H1 (cell line): ENCODE measurements around the gene CARF. TPM values are rescaled to one million over a fixed set of nuclear protein-coding genes. Genes with fewer than 3 reads are reported as not detected.

ENCODE experiments used
- CTCF ChIA-PET: fragments of 300-600 bp; sonication (Branson Sonifier 250); formaldehyde crosslinking; loops from one replicate; lab custom pipeline; 2021; ENCODE audit not compliant: partially characterized antibody; lab: Charles Lee
- POLR2A ChIA-PET: fragments of 300-600 bp; sonication (Branson Sonifier 250); formaldehyde crosslinking; loops from one replicate; lab custom pipeline; 2021; ENCODE audit warnings: inconsistent platforms; ENCODE audit not compliant: partially characterized antibody; lab: Charles Lee
- DNase-seq, 2 experiments: peaks; one replicate each; pipeline versions ENCODE4 v3.0.0 to v3.0.0-alpha.2; 2010 to 2022; ENCODE audit warnings: low spot score in 2 of 2, low read depth in 1 of 2, mixed read lengths in 1 of 2
- FAIRE-seq: peaks from 2 replicates; lab custom pipeline; 2011; peaks lifted over from hg19 to GRCh38; lab: Jason Lieb, UNC
- H2AFZ ChIP-seq: 2 replicates; pipeline ENCODE4 v1.8.1; 2012; ENCODE audit warnings: low read length, inconsistent platforms
- H2AK5ac ChIP-seq: 2 replicates; pipeline ENCODE4 v1.6.1; 2013; ENCODE audit warnings: low read depth, low read length
- H2BK120ac ChIP-seq: replicated peaks from 2 replicates; pipeline ENCODE3; 2013; ENCODE audit warnings: low read depth, low read length, inconsistent platforms
- H2BK12ac ChIP-seq: 2 replicates; pipeline ENCODE4 v1.6.1; 2013; ENCODE audit warnings: low read depth, low read length
- H2BK15ac ChIP-seq: 2 replicates; pipeline ENCODE4 v1.6.1; 2013; ENCODE audit warnings: low read length
- H2BK20ac ChIP-seq: 2 replicates; pipeline ENCODE4 v1.6.1; 2013; ENCODE audit warnings: low read length
- H2BK5ac ChIP-seq: 2 replicates; pipeline ENCODE4 v1.6.1; 2013; ENCODE audit warnings: low read depth, low read length
- H3K14ac ChIP-seq: 2 replicates; pipeline ENCODE4 v1.6.1; 2013; ENCODE audit warnings: inconsistent platforms; ENCODE audit not compliant: insufficient read length
- H3K18ac ChIP-seq: 2 replicates; pipeline ENCODE4 v1.6.1; 2013; ENCODE audit warnings: low read length; ENCODE audit errors: extremely low read depth
- H3K23ac ChIP-seq: 2 replicates; pipeline ENCODE4 v1.6.1; 2013; ENCODE audit warnings: inconsistent platforms; ENCODE audit not compliant: insufficient read length
- H3K23me2 ChIP-seq: 2 replicates; pipeline ENCODE4 v1.6.1; 2013; ENCODE audit warnings: low read depth, low read length
- H3K27ac ChIP-seq: 2 replicates; pipeline ENCODE4 v1.6.1; 2011; ENCODE audit warnings: low read depth, low read length, inconsistent platforms
- H3K27me3 ChIP-seq, 4 experiments: replicated peaks in 1 of 4; 1 replicate in 1 of 4; 2 replicates in 3 of 4; pipeline versions ENCODE4 v1.6.1 to v1.8.1; 2011 to 2013; ENCODE audit warnings: low read length in 3 of 4, mild to moderate bottlenecking in 3 of 4, inconsistent platforms in 2 of 4, mixed read lengths in 2 of 4, moderate library complexity in 1 of 4; ENCODE audit not compliant: control insufficient read depth in 3 of 4, insufficient read depth in 3 of 4; ENCODE audit errors: extremely low read depth in 1 of 4
- H3K36me3 ChIP-seq, 4 experiments: 2 replicates each; pipeline versions ENCODE4 v1.6.1 to v1.8.1; 2011 to 2013; ENCODE audit warnings: mild to moderate bottlenecking in 4 of 4, low read length in 3 of 4, moderate library complexity in 2 of 4, control low read depth in 1 of 4, inconsistent platforms in 1 of 4; ENCODE audit not compliant: insufficient read depth in 4 of 4, control insufficient read depth in 2 of 4
- H3K4ac ChIP-seq: replicated peaks from 2 replicates; pipeline ENCODE3; 2013; ENCODE audit warnings: low read length, low read depth, mixed read lengths, inconsistent platforms; ENCODE audit not compliant: insufficient read length
- H3K4me1 ChIP-seq, 4 experiments: replicated peaks in 1 of 4; 1 replicate in 1 of 4; 2 replicates in 3 of 4; pipeline versions ENCODE4 v1.6.1 to v1.8.1; 2011 to 2013; ENCODE audit warnings: low read length in 3 of 4, inconsistent platforms in 2 of 4, mixed read lengths in 1 of 4; ENCODE audit not compliant: insufficient read depth in 4 of 4, control insufficient read depth in 3 of 4
- H3K4me2 ChIP-seq, 2 experiments: 2 replicates each; pipeline versions ENCODE4 v1.6.1 to v1.8.1; 2011 to 2013; ENCODE audit warnings: low read depth in 2 of 2, low read length in 2 of 2, control low read depth in 1 of 2, inconsistent platforms in 1 of 2, mild to moderate bottlenecking in 1 of 2; ENCODE audit not compliant: insufficient read depth in 1 of 2
- H3K4me3 ChIP-seq, 4 experiments: fragments of 200-600, 300-600 bp in 1 of 4; sonication (generic), shearing (Covaris generic), sonication (Bioruptor Twin) in 1 of 4; 2 replicates each; pipeline versions ENCODE4 v1.5.1 to v1.8.1; 2011 to 2016; ENCODE audit warnings: low read length in 4 of 4, low read depth in 3 of 4, control low read depth in 2 of 4, inconsistent platforms in 2 of 4, mild to moderate bottlenecking in 2 of 4, mixed read lengths in 1 of 4, moderate library complexity in 1 of 4; ENCODE audit not compliant: insufficient read depth in 2 of 4; ENCODE audit errors: extremely low read depth in 1 of 4
- H3K56ac ChIP-seq: replicated peaks from 2 replicates; pipeline ENCODE3; 2013; ENCODE audit warnings: low read depth, mild to moderate bottlenecking, mixed read lengths, low read length, inconsistent platforms; ENCODE audit not compliant: insufficient read length
- H3K79me1 ChIP-seq: 2 replicates; pipeline ENCODE4 v1.6.1; 2013; ENCODE audit warnings: low read depth, low read length, control low read depth
- H3K79me2 ChIP-seq, 2 experiments: 2 replicates each; pipeline versions ENCODE4 v1.6.1 to v1.8.1; 2012 to 2013; ENCODE audit warnings: low read length in 2 of 2, mild to moderate bottlenecking in 2 of 2, inconsistent platforms in 1 of 2; ENCODE audit not compliant: insufficient read depth in 2 of 2, control insufficient read depth in 1 of 2
- H3K9ac ChIP-seq, 4 experiments: replicated peaks in 1 of 4; 1 replicate in 1 of 4; 2 replicates in 3 of 4; pipeline versions ENCODE4 v1.6.1 to v1.8.1; 2011 to 2013; ENCODE audit warnings: low read depth in 3 of 4, low read length in 3 of 4, control low read depth in 2 of 4, mild to moderate bottlenecking in 2 of 4, moderate library complexity in 2 of 4, inconsistent platforms in 1 of 4; ENCODE audit errors: extremely low read depth in 1 of 4
- H3K9me3 ChIP-seq, 2 experiments: 2 replicates each; pipeline versions ENCODE4 v1.6.1 to v1.8.1; 2012 to 2013; ENCODE audit warnings: mild to moderate bottlenecking in 2 of 2, moderate library complexity in 2 of 2, control low read depth in 1 of 2, inconsistent platforms in 1 of 2, low read depth in 1 of 2, low read length in 1 of 2, mixed read lengths in 1 of 2; ENCODE audit not compliant: insufficient read depth in 2 of 2
- H4K20me1 ChIP-seq, 2 experiments: replicated peaks in 1 of 2; 2 replicates each; pipeline versions ENCODE3 to v1.8.1; 2011 to 2013; ENCODE audit warnings: inconsistent platforms in 2 of 2, low read length in 2 of 2, mild to moderate bottlenecking in 1 of 2; ENCODE audit not compliant: insufficient read depth in 2 of 2, control insufficient read depth in 1 of 2
- H4K5ac ChIP-seq: 2 replicates; pipeline ENCODE4 v1.6.1; 2013; ENCODE audit warnings: low read length, low read depth, mixed read lengths, inconsistent platforms; ENCODE audit not compliant: insufficient read length
- H4K8ac ChIP-seq: 2 replicates; pipeline ENCODE4 v1.8.0; 2013; ENCODE audit warnings: mild to moderate bottlenecking, moderate library complexity, low read length, inconsistent platforms; ENCODE audit not compliant: insufficient read depth; ENCODE audit errors: extremely low read depth
- H4K91ac ChIP-seq: replicated peaks from 2 replicates; pipeline ENCODE3; 2013; ENCODE audit warnings: low read length, mixed read lengths, inconsistent platforms; ENCODE audit not compliant: insufficient read length
- FOSL1 ChIP-seq: IDR thresholded peaks from 2 replicates; pipeline ENCODE4 v1.6.1; 2011; ENCODE audit warnings: mild to moderate bottlenecking, low read depth, low read length, moderate library complexity; ENCODE audit not compliant: insufficient read depth
- POU5F1 ChIP-seq: IDR thresholded peaks from 2 replicates; pipeline ENCODE4 v1.6.1; 2011; ENCODE audit warnings: low read depth, mild to moderate bottlenecking, low read length, moderate library complexity
- WGBS, 2 experiments: shearing (Covaris generic) in 1 of 2; methylation state at CpG; one replicate each; pipeline versions ENCODE4 v1.1.6 to v1.1.7; 2013 to 2015; ENCODE audit warnings: low lambda C conversion rate in 2 of 2, mixed read lengths in 2 of 2, inconsistent platforms in 1 of 2, low coverage in 1 of 2, missing lambda C conversion rate in 1 of 2; ENCODE audit not compliant: insufficient replicate concordance in 2 of 2, insufficient coverage in 1 of 2, insufficient read length in 1 of 2; ENCODE audit errors: extremely low coverage in 1 of 2, missing lambda C conversion rate in 1 of 2; 5-methylcytosine and 5-hydroxymethylcytosine counted together
- polyA plus RNA-seq, 7 experiments: library from polyadenylated mRNA; depleted of rRNA in 3 of 7; stranded (reverse) in 5 of 7; unstranded in 2 of 7; fragments of >200 nt in 5 of 7; fragments of 200-250 nt in 2 of 7; gene quantifications; 1 replicate in 5 of 7; 2 replicates in 1 of 7; 4 replicates in 1 of 7; pipeline versions ENCODE4 v1.2.1 to v1.2.3, GENCODE V29; 2011 to 2013; ENCODE audit warnings: missing spikeins in 2 of 7, mixed read lengths in 2 of 7
- total RNA-seq: library from RNA; stranded (reverse); fragmentation: NEBNext Ultra II Directional; extraction: Animal tissue kit (Norgen Biotek cat#: 25700); gene quantifications from 2 replicates; pipeline ENCODE4 v1.2.1, GENCODE V29; 2021

Gene CARF
- total and polyA plus RNA-seq, 2 of the 8 experiments (the other 6 are each of a cell fraction or from before 2014, with no cell fraction given) = 2.0 to 2.6 TPM

GRCh38 chr2:202944816-202945215, 32.7 kb downstream of the CARF start:
- ChIA-PET CTCF (interaction anchor here (1.0 kb wide), 1 partner anchor 13 kb away, joined by 3 read pairs; no protein-coding TSS in a partner anchor), POLR2A (no interaction called here)
- Histone ChIP-seq H2AFZ (no peak overlapping the region), H3K79me1 (no peaks in the 10 kb centered on the region), H3K18ac (no peak overlapping the region), H3K23me2 (no peaks in the 10 kb centered on the region), H3K4ac (no peak overlapping the region), H3K9ac (no peak overlapping the region), H3K4me1 (no peaks in the 10 kb centered on the region), H3K79me2 (no peaks in the 10 kb centered on the region), H4K20me1 (no peaks in the 10 kb centered on the region), H4K5ac (no peak overlapping the region), H3K27me3 (no peaks in the 10 kb centered on the region), H3K14ac (no peak overlapping the region), H3K4me3 (no peak overlapping the region), H3K4me2 (no peak overlapping the region), H2BK120ac (no peak overlapping the region), H3K23ac (no peak overlapping the region), H2BK5ac (no peak overlapping the region), H2BK12ac (no peak overlapping the region), H2BK20ac (no peak overlapping the region), H3K27ac (no peak overlapping the region), H3K36me3 (peaks cover 0 to 3% (median 0%) of the 10 kb centered on the region in 4 experiments; a peak in 1 of 8 replicates), H4K8ac (no peak overlapping the region), H3K9me3 (peaks cover 6% of the 10 kb centered on the region in 2 experiments; a peak in 2 of 4 replicates), H2AK5ac (no peak overlapping the region), H3K56ac (no peak overlapping the region), H4K91ac (no peak overlapping the region), H2BK15ac (no peak overlapping the region)
- DNase-seq (no peak), FAIRE-seq (no peak)
- TF ChIP-seq POU5F1 (no peak), FOSL1 (no peak)
- 92% methylated on average over 3 of the region's 3 CpGs; no CpG with 5 or more reads in 1 of the 2 experiments for WGBS, 2 experiments
